CD4-positive, alpha-beta T cell treated with Interleukin-17A for 4 hours (primary cell): ENCODE results near the gene MEF2A.
A peak's percentile ranks its signal among the peaks of the same experiment; 100 is the strongest.
"Not testable (repeated sequence)": the region's sequence is repeated elsewhere in the genome, so short reads cannot be mapped to it uniquely, and the experiment has no call there.

Source experiments
- DNase-seq: peaks from one replicate; pipeline ENCODE4 v3.0.0-alpha.2; 2020; ENCODE audit warnings: mixed read lengths

The MEF2A gene

GRCh38 chr15:99565299-99566156 lies at the start of gene MEF2A:
TSS of gene MEF2A (plus strand) at chr15:99565984. CDS start at chr15:99633120, 67,136 bp downstream.
- DNase-seq: peak; percentile 91

GRCh38 chr15:99518191-99518590 lies 47.6 kb upstream of the MEF2A start:
- no peak for DNase-seq

- DNase-seq: not testable (repeated sequence)
Measured at GRCh38 chr15:99519366-99519765, 46.4 kb upstream of the MEF2A start.

GRCh38 chr15:99522288-99522687 lies 43.5 kb upstream of the MEF2A start:
- DNase-seq: no peak

- DNase-seq: no peak
Measured at GRCh38 chr15:99526176-99526575, 39.6 kb upstream of the MEF2A start.

GRCh38 chr15:99526671-99527070 lies 39.1 kb upstream of the MEF2A start:
- DNase-seq: no peak

- DNase-seq: no peak
Measured at GRCh38 chr15:99536422-99537040, 29.3 kb upstream of the MEF2A start.

GRCh38 chr15:99537344-99537743 lies 28.4 kb upstream of the MEF2A start:
- no peak for DNase-seq

GRCh38 chr15:99538261-99538660 lies 27.5 kb upstream of the MEF2A start:
- no peak for DNase-seq

- no peak for DNase-seq
Measured at GRCh38 chr15:99542828-99543227, 23.0 kb upstream of the MEF2A start.

- DNase-seq: no peak
Measured at GRCh38 chr15:99545605-99546004, 20.2 kb upstream of the MEF2A start.

GRCh38 chr15:99546441-99547100 lies 19.2 kb upstream of the MEF2A start:
- DNase-seq: no peak

- no peak for DNase-seq
Measured at GRCh38 chr15:99547517-99547916, 18.3 kb upstream of the MEF2A start.

GRCh38 chr15:99550077-99550476 lies 15.7 kb upstream of the MEF2A start:
- no peak for DNase-seq

- DNase-seq: no peak
Measured at GRCh38 chr15:99552111-99552510, 13.7 kb upstream of the MEF2A start.

GRCh38 chr15:99554880-99555488 lies 10.8 kb upstream of the MEF2A start:
- no peak for DNase-seq

GRCh38 chr15:99556011-99556410 lies 9.8 kb upstream of the MEF2A start:
- no peak for DNase-seq

GRCh38 chr15:99556578-99556977 lies 9.2 kb upstream of the MEF2A start:
- no peak for DNase-seq

GRCh38 chr15:99558084-99558483 lies 7.7 kb upstream of the MEF2A start:
- no peak for DNase-seq

GRCh38 chr15:99558571-99558970 lies 7.2 kb upstream of the MEF2A start:
- no peak for DNase-seq

GRCh38 chr15:99561476-99562230 lies 4.1 kb upstream of the MEF2A start:
- DNase-seq: no peak

- DNase-seq: peak; percentile 5
Measured at GRCh38 chr15:99562238-99562637, 3.5 kb upstream of the MEF2A start.
